Spleen (tissue), 7 donors: ENCODE data around the gene NPSR1.

Source experiments
- CTCF ChIP-seq, 11 experiments: fragments of 200-600 bp in 7 of 11; fragments of 450-650 bp in 4 of 11; sonication (generic) in 4 of 11; IDR thresholded peaks in 8 of 11; conservative IDR thresholded peaks in 3 of 11; 1 replicate in 7 of 11; 2 replicates in 4 of 11; pipeline versions ENCODE4 v1.4.0 to v1.8.0; 2016 to 2021; ENCODE audit warnings: antibody characterized with exemption in 11 of 11, inconsistent platforms in 4 of 11, mild to moderate bottlenecking in 1 of 11
- POLR2AphosphoS5 ChIP-seq, 3 donors: sonication (generic); formaldehyde crosslinking; IDR thresholded peaks; one replicate each; pipeline ENCODE4 v1.5.1; 2017; ENCODE audit warnings: antibody characterized with exemption in 3 of 3
- donor health status: DM: no; HTN: no; CAD: no; lungs with moderate emphysema.
- donor health status: DM: no; HTN: no; CAD: no.
- donor health status: DM: no; HTN: no; CAD: no.

- no peak for TF ChIP-seq POLR2AphosphoS5 (IDR thresholded peaks at IDR 0.05)
- TF ChIP-seq CTCF (IDR thresholded peaks at IDR 0.05 in 8 of 11, conservative IDR thresholded peaks at IDR 0.05 in 3 of 11): no peak
These were observed 99.6 kb downstream of the NPSR1 start for GRCh38 chr7:34757570-34758110.
